Measurements from ENCODE around the gene ABCG1.

Gene ABCG1

GRCh38 chr21:42276526-42277154 is 57.7 kb downstream of the ABCG1 start:
- H3K27ac ChIP-seq (ENCODE audit: low read depth, low read length, severe bottlenecking) = no peak overlapping the region
- H3K36me3 ChIP-seq (ENCODE audit: control insufficient read depth, insufficient read depth, low read length) = no peaks in the 10 kb centered on the region
- no peaks in the 10 kb centered on the region for H3K4me1 ChIP-seq (ENCODE audit: control insufficient read depth, insufficient read depth, low read length, poor library complexity, severe bottlenecking)
- H3K4me3 ChIP-seq (ENCODE audit: extremely low read depth, insufficient read depth, low read length, poor library complexity, severe bottlenecking) = no peak overlapping the region
- WGBS, 2 experiments (ENCODE audit: insufficient coverage in 2 of 2) = 90 to 92% methylated on average over 17 of the region's 17 CpGs
- H3K9me3 ChIP-seq (ENCODE audit: control insufficient read depth, low read length) = no peaks in the 10 kb centered on the region

GRCh38 chr21:42277593-42277992 is 58.7 kb downstream of the ABCG1 start:
- no peaks in the 10 kb centered on the region for H3K9me3 ChIP-seq (ENCODE audit: control insufficient read depth, low read length)
- 90 to 100% methylated on average over 2 of the region's 4 CpGs for WGBS, 2 experiments (ENCODE audit: insufficient coverage in 2 of 2)
- no peaks in the 10 kb centered on the region for H3K4me1 ChIP-seq (ENCODE audit: control insufficient read depth, insufficient read depth, low read length, poor library complexity, severe bottlenecking)
- no peak overlapping the region for H3K4me3 ChIP-seq (ENCODE audit: extremely low read depth, insufficient read depth, low read length, poor library complexity, severe bottlenecking)
- no peaks in the 10 kb centered on the region for H3K36me3 ChIP-seq (ENCODE audit: control insufficient read depth, insufficient read depth, low read length)
- no peak overlapping the region for H3K27ac ChIP-seq (ENCODE audit: low read depth, low read length, severe bottlenecking)

DNA sequence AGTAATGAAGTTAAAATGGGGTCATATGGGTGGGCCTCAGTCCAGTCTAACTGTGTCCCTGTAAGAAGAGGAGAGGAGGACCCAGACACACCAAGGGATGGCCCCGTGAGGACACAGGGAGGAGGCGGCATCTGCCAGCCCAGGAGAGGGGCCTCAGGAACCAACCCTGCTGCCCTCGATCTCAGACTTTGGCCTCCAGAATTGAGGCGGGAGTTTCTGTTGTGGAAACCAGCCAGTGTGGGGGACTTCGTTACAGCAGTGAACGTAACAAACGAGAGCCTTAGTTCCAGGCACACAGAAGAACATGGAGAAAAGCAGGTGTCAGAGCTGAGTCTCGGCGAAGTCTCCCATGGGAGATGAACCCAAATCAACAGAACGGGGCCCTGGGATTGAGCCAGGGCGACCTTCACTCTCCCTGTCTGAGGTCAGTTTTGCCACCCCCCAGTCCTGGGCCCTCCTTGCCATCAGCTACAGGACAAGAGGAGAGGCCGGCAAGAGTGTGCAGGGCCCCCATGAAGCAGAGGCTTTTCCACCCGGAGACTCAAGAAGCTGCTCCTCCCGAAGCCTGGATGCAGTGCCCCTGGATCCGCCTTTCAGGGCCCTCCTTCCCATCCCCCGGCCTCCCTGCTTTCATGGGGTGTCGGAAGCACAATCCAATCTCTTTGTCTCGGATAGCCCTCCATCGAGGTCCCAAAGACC is 59.7 kb downstream of the ABCG1 start:
- no peak overlapping the region for H3K27ac ChIP-seq (ENCODE audit: low read depth, low read length, severe bottlenecking)
- no peaks in the 10 kb centered on the region for H3K4me1 ChIP-seq (ENCODE audit: control insufficient read depth, insufficient read depth, low read length, poor library complexity, severe bottlenecking)
- H3K36me3 ChIP-seq (ENCODE audit: control insufficient read depth, insufficient read depth, low read length) = no peaks in the 10 kb centered on the region
- H3K9me3 ChIP-seq (ENCODE audit: control insufficient read depth, low read length) = no peaks in the 10 kb centered on the region
- H3K4me3 ChIP-seq (ENCODE audit: extremely low read depth, insufficient read depth, low read length, poor library complexity, severe bottlenecking) = no peak overlapping the region
- 82 to 86% methylated on average over 14 to 18 of the region's 19 CpGs for WGBS, 2 experiments (ENCODE audit: insufficient coverage in 2 of 2)

DNA sequence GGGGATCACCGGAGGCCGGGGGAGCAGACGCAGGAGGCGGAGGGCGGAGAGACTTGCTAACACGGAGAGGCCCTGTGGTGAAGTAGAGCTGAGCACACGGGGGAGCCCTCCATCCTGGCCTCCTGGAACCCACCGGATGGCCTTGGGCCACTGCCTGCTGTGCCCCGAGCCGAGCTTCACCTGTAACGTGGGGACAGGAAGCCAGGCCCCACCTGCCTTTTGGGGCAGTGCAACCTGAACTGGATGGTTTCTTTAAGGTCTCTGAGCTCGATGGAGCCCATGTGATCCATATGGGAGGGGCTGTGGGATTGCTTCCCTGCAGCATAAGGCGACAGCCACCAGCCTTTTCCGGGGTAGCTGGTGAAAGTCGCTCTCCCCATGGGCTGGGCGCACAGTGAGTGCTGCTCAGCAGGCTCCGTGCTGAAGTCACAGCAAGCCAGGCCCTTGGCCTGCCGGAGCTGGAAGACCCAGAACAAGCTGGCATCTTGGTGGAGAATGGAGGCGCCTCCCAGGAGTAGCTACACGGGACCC is 60.5 kb downstream of the ABCG1 start:
- Histone ChIP-seq H3K9me3 (ENCODE audit: control insufficient read depth, low read length) (no peaks in the 10 kb centered on the region), H3K4me3 (ENCODE audit: extremely low read depth, insufficient read depth, low read length, poor library complexity, severe bottlenecking) (no peak overlapping the region), H3K36me3 (ENCODE audit: control insufficient read depth, insufficient read depth, low read length) (no peaks in the 10 kb centered on the region), H3K4me1 (ENCODE audit: control insufficient read depth, insufficient read depth, low read length, poor library complexity, severe bottlenecking) (no peaks in the 10 kb centered on the region), H3K27ac (ENCODE audit: low read depth, low read length, severe bottlenecking) (no peak overlapping the region)
- 87% methylated on average over 16 to 20 of the region's 20 CpGs for WGBS, 2 experiments (ENCODE audit: insufficient coverage in 2 of 2)

GRCh38 chr21:42279888-42280287 is 60.9 kb downstream of the ABCG1 start:
- H3K4me1 ChIP-seq (ENCODE audit: control insufficient read depth, insufficient read depth, low read length, poor library complexity, severe bottlenecking) = no peaks in the 10 kb centered on the region
- H3K9me3 ChIP-seq (ENCODE audit: control insufficient read depth, low read length) = no peaks in the 10 kb centered on the region
- no peak overlapping the region for H3K4me3 ChIP-seq (ENCODE audit: extremely low read depth, insufficient read depth, low read length, poor library complexity, severe bottlenecking)
- H3K36me3 ChIP-seq (ENCODE audit: control insufficient read depth, insufficient read depth, low read length) = no peaks in the 10 kb centered on the region
- WGBS, 2 experiments (ENCODE audit: insufficient coverage in 2 of 2) = 92 to 95% methylated on average over 9 to 11 of the region's 11 CpGs
- no peak overlapping the region for H3K27ac ChIP-seq (ENCODE audit: low read depth, low read length, severe bottlenecking)

GRCh38 chr21:42280356-42281180 is 61.6 kb downstream of the ABCG1 start:
- no peak overlapping the region for H3K27ac ChIP-seq (ENCODE audit: low read depth, low read length, severe bottlenecking)
- no peaks in the 10 kb centered on the region for H3K9me3 ChIP-seq (ENCODE audit: control insufficient read depth, low read length)
- 92 to 93% methylated on average over 15 to 22 of the region's 22 CpGs for WGBS, 2 experiments (ENCODE audit: insufficient coverage in 2 of 2)
- no peak overlapping the region for H3K4me3 ChIP-seq (ENCODE audit: extremely low read depth, insufficient read depth, low read length, poor library complexity, severe bottlenecking)
- H3K36me3 ChIP-seq (ENCODE audit: control insufficient read depth, insufficient read depth, low read length) = no peaks in the 10 kb centered on the region
- no peaks in the 10 kb centered on the region for H3K4me1 ChIP-seq (ENCODE audit: control insufficient read depth, insufficient read depth, low read length, poor library complexity, severe bottlenecking)

DNA sequence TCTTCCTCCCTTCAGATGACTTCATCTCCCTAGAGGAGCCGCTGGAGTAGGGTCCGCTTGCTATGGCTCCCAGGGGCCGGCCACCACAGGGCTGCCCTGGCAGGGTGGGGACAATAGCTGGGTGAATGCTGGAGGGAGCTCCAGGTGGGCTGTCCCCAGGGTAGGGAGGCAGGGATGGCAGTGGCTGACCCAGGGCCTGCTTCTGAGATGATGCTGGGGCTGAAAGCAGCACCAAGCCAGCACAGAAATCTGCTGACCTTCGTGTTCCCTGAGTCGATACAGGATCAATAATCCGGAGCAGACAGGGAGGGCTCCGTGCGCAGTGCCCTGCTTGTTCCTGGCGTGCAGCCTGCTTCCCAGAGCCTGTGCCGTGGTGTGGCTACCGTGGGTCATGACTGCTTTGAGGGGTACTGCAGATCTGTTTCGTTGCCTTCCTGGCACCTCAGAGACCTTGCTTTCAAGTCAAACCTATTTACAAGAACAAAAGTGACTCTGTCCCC is 62.3 kb downstream of the ABCG1 start:
- Histone ChIP-seq H3K9me3 (ENCODE audit: control insufficient read depth, low read length) (no peaks in the 10 kb centered on the region), H3K27ac (ENCODE audit: low read depth, low read length, severe bottlenecking) (no peak overlapping the region), H3K36me3 (ENCODE audit: control insufficient read depth, insufficient read depth, low read length) (no peaks in the 10 kb centered on the region), H3K4me3 (ENCODE audit: extremely low read depth, insufficient read depth, low read length, poor library complexity, severe bottlenecking) (no peak overlapping the region), H3K4me1 (ENCODE audit: control insufficient read depth, insufficient read depth, low read length, poor library complexity, severe bottlenecking) (no peaks in the 10 kb centered on the region)
- WGBS, 2 experiments (ENCODE audit: insufficient coverage in 2 of 2) = 95 to 96% methylated on average over 11 of the region's 12 CpGs

- Histone ChIP-seq H3K4me1 (ENCODE audit: control insufficient read depth, insufficient read depth, low read length, poor library complexity, severe bottlenecking) (no peaks in the 10 kb centered on the region), H3K9me3 (ENCODE audit: control insufficient read depth, low read length) (no peaks in the 10 kb centered on the region), H3K36me3 (ENCODE audit: control insufficient read depth, insufficient read depth, low read length) (no peaks in the 10 kb centered on the region), H3K27ac (ENCODE audit: low read depth, low read length, severe bottlenecking) (no peak overlapping the region), H3K4me3 (ENCODE audit: extremely low read depth, insufficient read depth, low read length, poor library complexity, severe bottlenecking) (no peak overlapping the region)
- 92 to 94% methylated on average over 15 to 18 of the region's 18 CpGs for WGBS, 2 experiments (ENCODE audit: insufficient coverage in 2 of 2)
Observed at GRCh38 chr21:42282021-42282420, 63.1 kb downstream of the ABCG1 start.

- H3K4me3 ChIP-seq (ENCODE audit: extremely low read depth, insufficient read depth, low read length, poor library complexity, severe bottlenecking) = no peak overlapping the region
- H3K27ac ChIP-seq (ENCODE audit: low read depth, low read length, severe bottlenecking) = no peak overlapping the region
- no peaks in the 10 kb centered on the region for H3K36me3 ChIP-seq (ENCODE audit: control insufficient read depth, insufficient read depth, low read length)
- 87 to 92% methylated on average over 10 to 12 of the region's 12 CpGs for WGBS, 2 experiments (ENCODE audit: insufficient coverage in 2 of 2)
- H3K9me3 ChIP-seq (ENCODE audit: control insufficient read depth, low read length) = no peaks in the 10 kb centered on the region
- no peaks in the 10 kb centered on the region for H3K4me1 ChIP-seq (ENCODE audit: control insufficient read depth, insufficient read depth, low read length, poor library complexity, severe bottlenecking)
Observed at GRCh38 chr21:42282715-42283114, 63.8 kb downstream of the ABCG1 start.

- Histone ChIP-seq H3K9me3 (ENCODE audit: control insufficient read depth, low read length) (peaks cover 5% of the 10 kb centered on the region), H3K4me3 (ENCODE audit: extremely low read depth, insufficient read depth, low read length, poor library complexity, severe bottlenecking) (no peak overlapping the region), H3K27ac (ENCODE audit: low read depth, low read length, severe bottlenecking) (no peak overlapping the region), H3K4me1 (ENCODE audit: control insufficient read depth, insufficient read depth, low read length, poor library complexity, severe bottlenecking) (no peaks in the 10 kb centered on the region), H3K36me3 (ENCODE audit: control insufficient read depth, insufficient read depth, low read length) (no peaks in the 10 kb centered on the region)
- 84 to 100% methylated on average over 1 to 11 of the region's 13 CpGs for WGBS, 2 experiments (ENCODE audit: insufficient coverage in 2 of 2)
Observed at GRCh38 chr21:42285569-42286245, 66.8 kb downstream of the ABCG1 start.

Data from mesodermal cell (in vitro differentiated cells).